ENCODE measurements around the gene MYO1E.

MYO1E gene

GRCh38 chr15:59307165-59307537, 65.5 kb downstream of the MYO1E start:
- TF ChIP-seq ZFX (IDR thresholded peaks at IDR 0.05; ENCODE audit: borderline replicate concordance) (no peak), CTCF (IDR thresholded peaks at IDR 0.05) (no peak)

GRCh38 chr15:59306520-59307164, 66.0 kb downstream of the MYO1E start:
- H3K27ac ChIP-seq, result no peak overlapping the region
- TF ChIP-seq CTCF (IDR thresholded peaks at IDR 0.05), result no peak
- TF ChIP-seq ZFX (IDR thresholded peaks at IDR 0.05; ENCODE audit: borderline replicate concordance), result no peak

More at GRCh38 chr15:59307165-59307537, 65.5 kb downstream of the MYO1E start:
- no peak overlapping the region for H3K27ac ChIP-seq

- H3K27ac ChIP-seq, result no peak overlapping the region
- TF ChIP-seq ZFX (IDR thresholded peaks at IDR 0.05; ENCODE audit: borderline replicate concordance), result no peak
- TF ChIP-seq CTCF (IDR thresholded peaks at IDR 0.05), result no peak
These were observed 67.9 kb downstream of the MYO1E start for GRCh38 chr15:59304807-59305206.

- TF ChIP-seq CTCF (IDR thresholded peaks at IDR 0.05), result no peak
- no peak for TF ChIP-seq ZFX (IDR thresholded peaks at IDR 0.05; ENCODE audit: borderline replicate concordance)
- no peak overlapping the region for H3K27ac ChIP-seq
These were observed 68.5 kb downstream of the MYO1E start for GRCh38 chr15:59304034-59304795.

- TF ChIP-seq ZFX (IDR thresholded peaks at IDR 0.05; ENCODE audit: borderline replicate concordance) (no peak), CTCF (IDR thresholded peaks at IDR 0.05) (no peak)
- no peak overlapping the region for H3K27ac ChIP-seq
These were observed 69.0 kb downstream of the MYO1E start for GRCh38 chr15:59303633-59304032.

GRCh38 chr15:59303136-59303535, 69.5 kb downstream of the MYO1E start:
- TF ChIP-seq ZFX (IDR thresholded peaks at IDR 0.05; ENCODE audit: borderline replicate concordance) (no peak), CTCF (IDR thresholded peaks at IDR 0.05) (no peak)
- no peak overlapping the region for H3K27ac ChIP-seq

GRCh38 chr15:59301527-59301926, 71.1 kb downstream of the MYO1E start:
- H3K27ac ChIP-seq, result no peak overlapping the region
- TF ChIP-seq ZFX (IDR thresholded peaks at IDR 0.05; ENCODE audit: borderline replicate concordance) (no peak), CTCF (IDR thresholded peaks at IDR 0.05) (no peak)
